SU-DHL-6 (cell line): ENCODE results near the gene OR11G2.

ENCODE experiments used
- H2AFZ ChIP-seq: fragments of 200-600 bp; sonication (generic); 2 replicates; pipeline ENCODE4 v1.6.1; 2014; ENCODE audit warnings: low read depth, mild to moderate bottlenecking, moderate library complexity, mixed read lengths, antibody characterized with exemption, low read length; ENCODE audit not compliant: severe bottlenecking
- H3F3A ChIP-seq: fragments of 200-600 bp; shearing (Covaris generic); 2 replicates; pipeline ENCODE4 v1.6.0; 2016; ENCODE audit warnings: antibody characterized with exemption, mild to moderate bottlenecking; ENCODE audit not compliant: insufficient read depth
- H3K27ac ChIP-seq: fragments of 200-600 bp; sonication (generic); 2 replicates; pipeline ENCODE4 v1.5.1; 2016; ENCODE audit warnings: low read depth, mild to moderate bottlenecking, low read length, moderate library complexity, mixed read lengths
- H3K27me3 ChIP-seq: fragments of 200-600 bp; sonication (generic), shearing (Covaris generic); 2 replicates; pipeline ENCODE4 v1.6.0; 2014; ENCODE audit warnings: mild to moderate bottlenecking, low read length
- H3K36me3 ChIP-seq: fragments of 200-600 bp; sonication (generic); 2 replicates; pipeline ENCODE4 v1.6.1; 2014; ENCODE audit warnings: mild to moderate bottlenecking, low read length, mixed read lengths
- H3K4me2 ChIP-seq: fragments of 300-600, 200-600 bp; shearing (Covaris generic), sonication (generic); 2 replicates; pipeline ENCODE4 v1.6.0; 2014; ENCODE audit warnings: low read length, low read depth, mild to moderate bottlenecking; ENCODE audit not compliant: poor library complexity, severe bottlenecking
- H3K4me3 ChIP-seq: fragments of 200-600 bp; sonication (generic); 2 replicates; pipeline ENCODE4 v1.5.1; 2014; ENCODE audit warnings: antibody characterized with exemption, low read length, mild to moderate bottlenecking, mixed read lengths; ENCODE audit not compliant: insufficient read depth, poor library complexity, severe bottlenecking
- H3K79me2 ChIP-seq: fragments of 200-600 bp; sonication (generic); 2 replicates; pipeline ENCODE4 v1.6.1; 2014; ENCODE audit warnings: mild to moderate bottlenecking, low read length, moderate library complexity; ENCODE audit not compliant: insufficient read depth
- H3K9ac ChIP-seq: fragments of 200-600 bp; sonication (generic); 2 replicates; pipeline ENCODE4 v1.7.0; 2014; ENCODE audit warnings: mild to moderate bottlenecking, low read length
- H3K9me2 ChIP-seq: fragments of 200-600 bp; sonication (generic); replicated peaks from 2 replicates; pipeline ENCODE4 v1.6.1; 2014; ENCODE audit warnings: low read length; ENCODE audit not compliant: insufficient read depth
- H3K9me3 ChIP-seq: fragments of 200-600 bp; sonication (generic); 2 replicates; pipeline ENCODE4 v1.6.1; 2014; ENCODE audit warnings: low read length, mixed read lengths; ENCODE audit not compliant: insufficient read depth
- H4K20me1 ChIP-seq: fragments of 200-600 bp; sonication (generic); 2 replicates; pipeline ENCODE4 v1.6.1; 2014; ENCODE audit warnings: low read depth, mild to moderate bottlenecking, antibody characterized with exemption, low read length, moderate library complexity, mixed read lengths
- CTCF ChIP-seq: fragments of 200-600 bp; sonication (generic); IDR thresholded peaks from one replicate; pipeline ENCODE4 v1.5.1; 2017; ENCODE audit warnings: antibody characterized with exemption, mild to moderate bottlenecking, low read length, moderate library complexity; ENCODE audit not compliant: insufficient read depth, poor library complexity, severe bottlenecking
- EZH2phosphoT487 ChIP-seq: fragments of 200-600 bp; sonication (generic), shearing (Covaris generic); conservative IDR thresholded peaks from 2 replicates; pipeline ENCODE4 v1.6.1; 2018; ENCODE audit warnings: mild to moderate bottlenecking, antibody characterized with exemption, low read length, moderate library complexity, mixed read lengths

The OR11G2 gene

GRCh38 chr14:20176330-20176729, 14.4 kb upstream of the OR11G2 start:
- H3K79me2 ChIP-seq, result no peaks in the 10 kb centered on the region
- H3K27me3 ChIP-seq, result no peaks in the 10 kb centered on the region
- H3K9ac ChIP-seq, result no peak overlapping the region
- H3K9me2 ChIP-seq, result no peaks in the 10 kb centered on the region
- no peaks in the 10 kb centered on the region for H3F3A ChIP-seq
- no peak overlapping the region for H3K27ac ChIP-seq
- no peaks in the 10 kb centered on the region for H3K36me3 ChIP-seq
- no peak overlapping the region for H3K4me2 ChIP-seq
- TF ChIP-seq CTCF, result no peak
- no peak for TF ChIP-seq EZH2phosphoT487
- no peaks in the 10 kb centered on the region for H3K9me3 ChIP-seq
- no peaks in the 10 kb centered on the region for H4K20me1 ChIP-seq
- no peak overlapping the region for H2AFZ ChIP-seq
- H3K4me3 ChIP-seq, result no peak overlapping the region

DNA sequence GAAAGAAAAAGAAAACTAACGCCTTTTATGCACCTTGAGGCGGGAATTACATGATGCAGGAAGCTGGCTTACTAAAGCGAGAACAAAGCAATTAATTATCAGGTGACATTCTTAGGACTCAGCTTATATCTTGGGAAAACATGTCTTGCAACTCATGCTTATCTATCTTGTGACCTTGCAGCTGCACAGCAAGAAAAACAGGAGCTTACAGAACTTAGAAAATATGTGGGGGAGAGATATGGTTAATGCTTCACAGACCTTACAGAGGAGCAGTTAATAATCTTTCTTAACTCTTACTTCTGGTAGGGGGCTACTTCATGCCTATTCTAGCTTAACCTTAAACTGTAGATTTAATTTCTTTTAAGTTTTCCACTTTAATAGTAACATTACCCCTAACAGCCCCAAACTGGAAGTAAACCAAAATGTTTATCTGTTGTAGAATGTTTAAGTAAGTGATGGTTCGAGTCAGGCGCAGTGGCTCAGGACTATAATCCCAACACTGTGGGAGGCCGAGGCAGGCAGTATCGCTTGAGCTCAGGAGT, 13.2 kb upstream of the OR11G2 start:
- Histone ChIP-seq H4K20me1 (no peaks in the 10 kb centered on the region), H3K27ac (no peak overlapping the region), H3K9me2 (no peaks in the 10 kb centered on the region), H3K4me2 (no peak overlapping the region), H3K79me2 (no peaks in the 10 kb centered on the region), H3K4me3 (no peak overlapping the region), H3F3A (no peaks in the 10 kb centered on the region), H3K9ac (no peak overlapping the region), H3K36me3 (no peaks in the 10 kb centered on the region), H3K27me3 (no peaks in the 10 kb centered on the region), H3K9me3 (no peaks in the 10 kb centered on the region), H2AFZ (no peak overlapping the region)
- TF ChIP-seq CTCF (no peak), EZH2phosphoT487 (no peak)

- no peaks in the 10 kb centered on the region for H3K79me2 ChIP-seq
- no peak for TF ChIP-seq CTCF
- no peak for TF ChIP-seq EZH2phosphoT487
- H3F3A ChIP-seq, result no peaks in the 10 kb centered on the region
- H3K4me3 ChIP-seq, result no peak overlapping the region
- no peak overlapping the region for H3K9ac ChIP-seq
- no peak overlapping the region for H2AFZ ChIP-seq
- no peak overlapping the region for H3K4me2 ChIP-seq
- no peaks in the 10 kb centered on the region for H3K9me2 ChIP-seq
- no peaks in the 10 kb centered on the region for H3K9me3 ChIP-seq
- no peak overlapping the region for H3K27ac ChIP-seq
- no peaks in the 10 kb centered on the region for H3K27me3 ChIP-seq
- H4K20me1 ChIP-seq, result no peaks in the 10 kb centered on the region
- no peaks in the 10 kb centered on the region for H3K36me3 ChIP-seq
These were observed 11.5 kb upstream of the OR11G2 start for GRCh38 chr14:20179218-20179617.
